ENCODE data around the gene CIBAR2. TPM values are rescaled to one million over a fixed set of nuclear protein-coding genes. Genes with fewer than 3 reads are reported as not detected.

CIBAR2 gene
- total RNA-seq, 2 donors from 2014 or later = not detected

DNA sequence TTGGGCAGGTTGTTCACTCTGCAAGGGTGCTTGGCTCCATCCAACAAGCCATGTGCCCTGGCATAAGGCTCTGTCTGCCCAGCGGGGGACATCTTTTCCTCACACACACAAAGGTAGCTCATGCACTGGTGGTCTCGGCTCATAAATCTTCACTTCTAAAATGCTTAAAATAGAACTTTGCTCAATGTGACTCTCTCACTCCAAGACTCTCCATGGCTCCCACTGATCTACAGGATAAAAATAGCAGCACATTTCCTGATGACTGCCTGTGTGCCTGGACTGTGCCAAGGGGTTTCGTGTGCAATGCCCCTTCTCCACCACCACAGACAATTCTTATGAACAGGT lies 15.1 kb upstream of the CIBAR2 start:
- Histone ChIP-seq H3K27ac (no peak overlapping the region), H3K9me3 (no peaks in the 10 kb centered on the region), H3K27me3 (replicated peaks; ENCODE audit: insufficient read depth) (no peaks in the 10 kb centered on the region), H3K4me1 (replicated peaks) (no peaks in the 10 kb centered on the region), H3K36me3 (no peaks in the 10 kb centered on the region), H3K4me3 (no peak overlapping the region)
- 79% methylated on average over 3 of the region's 3 CpGs for WGBS
- intact Hi-C loops (cut with DNase I) = no loop called here
- no peak for DNase-seq (ENCODE audit: low spot score)
- TF ChIP-seq, protein P1, sequence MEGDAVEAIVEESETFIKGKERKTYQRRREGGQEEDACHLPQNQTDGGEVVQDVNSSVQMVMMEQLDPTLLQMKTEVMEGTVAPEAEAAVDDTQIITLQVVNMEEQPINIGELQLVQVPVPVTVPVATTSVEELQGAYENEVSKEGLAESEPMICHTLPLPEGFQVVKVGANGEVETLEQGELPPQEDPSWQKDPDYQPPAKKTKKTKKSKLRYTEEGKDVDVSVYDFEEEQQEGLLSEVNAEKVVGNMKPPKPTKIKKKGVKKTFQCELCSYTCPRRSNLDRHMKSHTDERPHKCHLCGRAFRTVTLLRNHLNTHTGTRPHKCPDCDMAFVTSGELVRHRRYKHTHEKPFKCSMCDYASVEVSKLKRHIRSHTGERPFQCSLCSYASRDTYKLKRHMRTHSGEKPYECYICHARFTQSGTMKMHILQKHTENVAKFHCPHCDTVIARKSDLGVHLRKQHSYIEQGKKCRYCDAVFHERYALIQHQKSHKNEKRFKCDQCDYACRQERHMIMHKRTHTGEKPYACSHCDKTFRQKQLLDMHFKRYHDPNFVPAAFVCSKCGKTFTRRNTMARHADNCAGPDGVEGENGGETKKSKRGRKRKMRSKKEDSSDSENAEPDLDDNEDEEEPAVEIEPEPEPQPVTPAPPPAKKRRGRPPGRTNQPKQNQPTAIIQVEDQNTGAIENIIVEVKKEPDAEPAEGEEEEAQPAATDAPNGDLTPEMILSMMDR (IDR thresholded peaks at IDR 0.05) = no peak
- TF ChIP-seq POLR2A (IDR thresholded peaks at IDR 0.05) = no peak
- no peak for TF ChIP-seq POLR2AphosphoS5 (IDR thresholded peaks at IDR 0.05)

DNA sequence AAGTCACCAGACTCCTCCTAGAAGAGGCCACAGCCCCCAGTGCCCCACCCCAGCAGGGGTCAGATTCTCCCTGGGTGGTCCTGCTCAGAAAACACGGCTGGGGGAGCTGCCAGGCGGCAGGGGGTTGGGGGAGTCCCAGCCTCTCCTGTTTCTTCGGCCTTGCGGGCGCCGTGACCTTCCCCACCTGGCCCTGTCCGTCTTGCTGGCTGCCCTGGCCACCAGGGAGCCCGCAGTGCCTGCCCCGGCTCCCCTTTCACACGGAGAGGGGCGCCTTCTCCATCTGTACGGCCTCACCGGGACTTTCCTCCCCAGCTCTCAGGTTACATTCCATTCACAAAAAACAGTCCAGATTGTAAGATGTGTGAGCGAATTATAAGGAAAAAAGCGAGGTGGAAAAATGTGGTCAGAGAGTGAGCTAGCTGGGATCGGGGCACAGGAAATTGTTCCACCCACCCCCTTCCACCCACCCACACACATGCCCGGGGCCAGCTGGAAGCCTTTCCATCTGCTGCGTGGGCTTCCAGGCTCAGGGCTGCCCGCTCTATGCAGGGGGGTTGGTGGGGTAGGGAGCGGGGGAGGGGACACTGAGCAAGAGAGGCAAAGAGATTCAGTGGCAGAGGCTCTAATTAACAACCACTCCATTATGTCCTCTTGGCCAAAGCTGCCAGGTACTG lies 14.6 kb upstream of the CIBAR2 start:
- H3K27ac ChIP-seq = peak overlapping the region; percentile 9 to 19
- H3K4me3 ChIP-seq = no peak overlapping the region
- 17% methylated on average over 20 of the region's 20 CpGs for WGBS
- H3K27me3 ChIP-seq (replicated peaks; ENCODE audit: insufficient read depth) = no peaks in the 10 kb centered on the region
- intact Hi-C loops (cut with DNase I) = no loop called here
- no peaks in the 10 kb centered on the region for H3K36me3 ChIP-seq
- DNase-seq (ENCODE audit: low spot score) = no peak
- H3K9me3 ChIP-seq = no peaks in the 10 kb centered on the region
- no peak for TF ChIP-seq POLR2A (IDR thresholded peaks at IDR 0.05)
- TF ChIP-seq POLR2AphosphoS5 (IDR thresholded peaks at IDR 0.05) = no peak
- TF ChIP-seq, protein P1 (IDR thresholded peaks at IDR 0.05) = no peak
- H3K4me1 ChIP-seq (replicated peaks) = no peaks in the 10 kb centered on the region

DNA sequence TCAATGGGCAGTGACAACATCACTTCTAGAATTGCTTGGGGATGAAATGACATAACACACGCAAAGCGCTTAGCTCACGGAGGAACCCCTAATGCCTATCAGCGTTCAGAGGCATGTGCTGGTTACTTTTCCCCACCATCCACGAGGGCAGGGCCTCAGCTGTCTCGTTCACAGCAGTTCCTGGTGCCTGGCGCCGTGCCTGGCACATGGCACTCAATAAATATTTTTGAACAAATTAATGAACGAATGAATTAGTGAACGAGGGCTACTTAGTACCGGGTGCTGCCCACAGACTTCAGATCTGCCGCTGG lies 14.1 kb upstream of the CIBAR2 start:
- Histone ChIP-seq H3K27ac (peak overlapping the region; percentile 9 to 19), H3K4me3 (no peak overlapping the region), H3K4me1 (replicated peaks) (no peaks in the 10 kb centered on the region), H3K36me3 (no peaks in the 10 kb centered on the region), H3K27me3 (replicated peaks; ENCODE audit: insufficient read depth) (no peaks in the 10 kb centered on the region), H3K9me3 (no peaks in the 10 kb centered on the region)
- DNase-seq (ENCODE audit: low spot score) = no peak
- intact Hi-C loops (cut with DNase I) = no loop called here
- TF ChIP-seq, protein P1 (IDR thresholded peaks at IDR 0.05) = no peak
- TF ChIP-seq POLR2A (IDR thresholded peaks at IDR 0.05) (no peak), POLR2AphosphoS5 (IDR thresholded peaks at IDR 0.05) (no peak)
- 48% methylated on average over 12 of the region's 12 CpGs for WGBS

DNA sequence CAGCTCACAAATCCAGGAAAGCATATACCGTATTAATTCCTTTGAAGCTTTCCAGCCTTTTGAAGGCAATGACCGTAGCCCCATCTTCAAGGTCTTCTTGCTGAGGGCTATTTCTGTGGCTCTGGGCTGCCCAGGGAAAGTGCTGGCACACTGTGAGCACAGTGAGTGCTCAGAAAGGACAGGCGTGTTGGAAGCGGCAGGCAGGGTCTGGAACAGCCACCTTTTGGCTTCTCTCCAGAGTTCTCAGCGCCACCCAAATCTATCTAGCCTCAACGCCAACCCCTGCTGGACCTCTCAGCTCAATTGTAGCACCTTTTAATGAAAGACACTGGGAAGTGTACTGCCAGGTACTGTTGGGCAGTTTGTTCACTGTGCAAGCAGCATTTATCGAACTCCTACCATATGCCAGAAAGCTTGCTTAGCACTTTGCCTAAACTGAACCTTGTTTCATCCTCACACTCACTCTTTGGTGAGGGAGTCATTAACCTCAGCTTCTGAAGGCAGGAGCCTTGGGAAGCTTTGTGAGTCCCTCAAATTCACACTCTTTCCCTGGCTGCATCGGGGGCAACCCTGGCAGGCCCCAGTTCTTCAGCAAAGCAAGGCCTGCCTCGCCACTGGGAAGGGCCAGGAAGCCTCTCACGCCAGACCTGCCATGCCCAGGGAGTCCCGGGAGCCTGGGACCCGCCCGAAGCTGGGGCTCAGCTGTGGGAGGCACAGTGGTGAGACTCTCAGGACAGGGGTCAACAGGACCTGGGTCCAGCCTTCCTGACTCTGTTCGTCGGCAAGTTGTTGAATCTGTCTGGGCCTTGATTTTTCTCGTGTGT lies 13.5 kb upstream of the CIBAR2 start:
- WGBS = 64% methylated on average over 11 of the region's 16 CpGs
- intact Hi-C loops (cut with DNase I) = no loop called here
- no peak for DNase-seq (ENCODE audit: low spot score)
- no peak overlapping the region for H3K4me3 ChIP-seq
- H3K36me3 ChIP-seq = no peaks in the 10 kb centered on the region
- H3K9me3 ChIP-seq = no peaks in the 10 kb centered on the region
- peak overlapping the region in 1 of 2 donors; percentile 9 for H3K27ac ChIP-seq
- no peaks in the 10 kb centered on the region for H3K4me1 ChIP-seq (replicated peaks)
- TF ChIP-seq POLR2A (IDR thresholded peaks at IDR 0.05) (no peak), POLR2AphosphoS5 (IDR thresholded peaks at IDR 0.05) (no peak)
- TF ChIP-seq, protein P1 (IDR thresholded peaks at IDR 0.05) = no peak
- H3K27me3 ChIP-seq (replicated peaks; ENCODE audit: insufficient read depth) = no peaks in the 10 kb centered on the region
